Activated T-cell treated with anti-CD3 and anti-CD28 coated beads, Interleukin-2, amount 50 U/mL, for 4 hours (primary cell): Measurements from ENCODE around the gene TGFBR3L. TPM values are rescaled to one million over a fixed set of nuclear protein-coding genes. Genes with fewer than 3 reads are reported as not detected.
"Not testable (repeated sequence)": the region's sequence is repeated elsewhere in the genome, so short reads cannot be mapped to it uniquely, and the experiment has no call there.

ENCODE experiments used
- ATAC-seq, 2 donors: fragments of 200-7000 bp; cut with Tn5 transposase; one replicate each; pipeline ENCODE4 v1.10.0; 2021
- DNase-seq: peaks from one replicate; pipeline ENCODE4 v3.0.0-alpha.2; 2020
- H3K27me3 Mint-ChIP-seq: one replicate; pipeline ENCODE4 v1.8.0; 2021; ENCODE audit warnings: low read depth, mixed read lengths
- H3K36me3 Mint-ChIP-seq: one replicate; pipeline ENCODE4 v1.8.0; 2022; ENCODE audit warnings: mixed read lengths; ENCODE audit not compliant: insufficient read depth
- H3K4me1 Mint-ChIP-seq: one replicate; pipeline ENCODE4 v1.8.0; 2021; ENCODE audit warnings: low read depth, mixed read lengths
- H3K4me3 Mint-ChIP-seq: one replicate; pipeline ENCODE4 v1.8.0; 2021; ENCODE audit warnings: mild to moderate bottlenecking, moderate library complexity, mixed read lengths
- H3K9me3 Mint-ChIP-seq: one replicate; pipeline ENCODE4 v1.8.0; 2021; ENCODE audit warnings: mixed read lengths
- total RNA-seq, 3 donors: library from RNA; stranded (reverse); gene quantifications; one replicate each; pipeline ENCODE4 v1.2.1, GENCODE V29; 2021

Gene TGFBR3L
- total RNA-seq, 3 donors from 2014 or later, result 0.74 to 2.4 (median 1.4) TPM

DNA sequence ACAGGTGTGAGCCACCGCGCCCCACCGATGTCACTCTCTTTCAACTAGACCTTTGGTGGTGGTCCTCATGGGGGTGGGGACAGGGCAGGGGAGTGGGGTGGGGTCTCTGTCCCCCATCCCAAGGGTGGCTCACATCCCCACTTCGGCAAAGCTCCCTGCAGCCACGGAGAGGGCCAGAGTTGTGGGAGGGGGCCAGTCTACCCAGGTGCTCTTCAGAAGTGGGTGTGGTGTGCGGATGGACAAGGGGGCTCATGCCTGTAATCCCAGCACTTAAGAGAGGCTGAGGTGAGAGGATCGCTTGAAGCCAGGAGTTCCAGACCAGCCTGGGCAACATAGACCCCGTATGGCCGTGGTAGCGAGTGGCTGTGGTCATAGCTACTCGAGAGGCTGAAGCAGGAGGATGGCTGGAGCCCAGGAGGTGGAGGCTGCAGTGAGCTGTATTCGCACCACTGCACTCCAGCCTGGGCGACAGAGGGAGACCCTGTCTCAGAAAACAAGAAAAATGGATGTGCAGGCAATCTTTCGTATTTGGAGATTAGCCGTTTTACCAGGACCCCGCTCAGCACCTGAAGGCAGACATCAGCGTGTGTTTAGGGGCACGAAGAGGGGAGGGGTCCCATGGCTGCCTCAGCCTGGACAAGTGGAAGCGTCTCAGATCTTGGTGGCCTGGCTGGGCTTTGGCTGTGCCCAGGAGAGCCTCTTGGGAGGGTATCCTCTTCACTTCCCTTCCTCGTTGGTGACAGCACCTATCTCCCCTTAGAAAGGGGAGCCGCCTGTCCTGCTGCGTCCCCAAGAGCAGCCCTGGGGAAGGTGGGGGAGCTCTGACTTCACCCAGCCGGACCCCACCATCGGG is 846 bp downstream of the TGFBR3L start:
- Mint-ChIP-seq H3K4me1 (peaks cover 22% of the 10 kb centered on the region), H3K9me3 (no peaks in the 10 kb centered on the region), H3K4me3 (peak overlapping the region; percentile 50), H3K36me3 (peaks cover 14% of the 10 kb centered on the region), H3K27me3 (peaks cover 36% of the 10 kb centered on the region)
- no peak for ATAC-seq
- no peak for DNase-seq

GRCh38 chr19:7916103-7916954 is 1.7 kb downstream of the TGFBR3L start:
- peaks cover 27% of the 10 kb centered on the region for H3K4me1 Mint-ChIP-seq
- H3K27me3 Mint-ChIP-seq, result peaks cover 36% of the 10 kb centered on the region
- ATAC-seq (peak; percentile 23 to 26), DNase-seq (no peak)
- peak overlapping the region; percentile 50 for H3K4me3 Mint-ChIP-seq
- no peaks in the 10 kb centered on the region for H3K9me3 Mint-ChIP-seq
- peaks cover 8% of the 10 kb centered on the region for H3K36me3 Mint-ChIP-seq

DNA sequence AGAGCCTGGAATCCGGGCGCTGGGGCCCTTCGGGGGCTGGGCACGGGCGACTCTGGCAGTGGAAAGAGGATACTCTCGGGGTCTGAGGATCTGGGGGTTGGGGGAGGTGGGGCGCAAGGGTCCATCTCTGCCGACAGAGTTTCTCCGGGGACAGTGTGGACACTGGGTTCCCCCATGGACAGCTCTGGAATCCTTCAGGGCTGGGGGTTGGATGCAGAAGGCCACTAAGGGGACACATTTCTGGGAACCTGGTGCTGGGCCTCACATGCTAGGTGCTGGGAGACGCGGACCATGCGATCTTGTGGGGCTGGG is 2.3 kb downstream of the TGFBR3L start:
- ATAC-seq (no peak), DNase-seq (no peak)
- H3K9me3 Mint-ChIP-seq, result no peaks in the 10 kb centered on the region
- peaks cover 33% of the 10 kb centered on the region for H3K4me1 Mint-ChIP-seq
- H3K27me3 Mint-ChIP-seq, result peaks cover 36% of the 10 kb centered on the region
- H3K36me3 Mint-ChIP-seq, result peaks cover 6% of the 10 kb centered on the region
- H3K4me3 Mint-ChIP-seq, result peak overlapping the region; percentile 69

DNA sequence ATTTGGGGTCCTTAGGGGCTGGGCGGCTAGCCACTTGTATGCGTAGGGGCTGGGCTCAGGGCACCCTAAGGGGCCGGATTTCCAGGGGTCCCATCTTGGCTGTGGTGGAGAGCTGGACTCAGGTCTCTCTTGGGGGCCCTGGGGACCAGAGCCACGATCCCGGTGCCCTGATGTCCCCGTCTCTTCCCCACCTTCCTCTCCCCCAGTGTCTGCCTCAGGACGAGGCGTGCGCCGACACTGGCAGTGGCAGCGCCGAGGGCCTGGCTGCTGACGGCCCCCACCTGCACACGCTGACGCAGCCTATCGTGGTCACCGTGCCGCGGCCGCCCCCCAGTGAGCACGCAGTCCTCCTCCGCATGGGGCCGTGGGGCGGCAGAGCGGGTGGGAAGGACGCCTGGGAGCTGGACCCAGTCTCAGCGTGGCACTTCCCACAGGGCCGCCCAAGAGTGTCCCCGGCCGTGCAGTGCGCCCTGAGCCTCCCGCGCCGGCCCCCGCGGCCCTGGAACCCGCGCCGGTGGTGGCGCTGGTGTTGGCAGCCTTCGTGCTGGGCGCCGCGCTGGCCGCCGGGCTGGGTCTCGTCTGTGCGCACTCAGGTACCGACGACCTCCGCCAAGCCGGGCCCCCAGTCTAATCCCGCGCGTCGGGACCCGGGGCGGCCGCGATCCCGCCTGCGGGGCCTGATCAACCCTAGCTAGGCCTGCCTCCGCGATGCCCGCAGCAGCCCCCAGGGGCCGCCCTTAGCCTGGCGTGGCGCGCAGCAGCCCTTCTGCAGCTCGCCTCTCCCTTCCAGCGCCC is 2.8 kb downstream of the TGFBR3L start:
- peaks cover 35% of the 10 kb centered on the region for H3K4me1 Mint-ChIP-seq
- H3K36me3 Mint-ChIP-seq, result peaks cover 4% of the 10 kb centered on the region
- H3K4me3 Mint-ChIP-seq, result peak overlapping the region; percentile 69
- no peaks in the 10 kb centered on the region for H3K9me3 Mint-ChIP-seq
- ATAC-seq (peak; percentile 32 to 38), DNase-seq (peak; percentile 47)
- H3K27me3 Mint-ChIP-seq, result peaks cover 36% of the 10 kb centered on the region

GRCh38 chr19:7918062-7918614 is 3.5 kb downstream of the TGFBR3L start:
- not testable (repeated sequence) for H3K36me3 Mint-ChIP-seq, ATAC-seq, DNase-seq, H3K9me3 Mint-ChIP-seq
- peaks cover 36% of the 10 kb centered on the region for H3K27me3 Mint-ChIP-seq
- H3K4me1 Mint-ChIP-seq, result peaks cover 38% of the 10 kb centered on the region
- H3K4me3 Mint-ChIP-seq, result peak overlapping the region; percentile 24

DNA sequence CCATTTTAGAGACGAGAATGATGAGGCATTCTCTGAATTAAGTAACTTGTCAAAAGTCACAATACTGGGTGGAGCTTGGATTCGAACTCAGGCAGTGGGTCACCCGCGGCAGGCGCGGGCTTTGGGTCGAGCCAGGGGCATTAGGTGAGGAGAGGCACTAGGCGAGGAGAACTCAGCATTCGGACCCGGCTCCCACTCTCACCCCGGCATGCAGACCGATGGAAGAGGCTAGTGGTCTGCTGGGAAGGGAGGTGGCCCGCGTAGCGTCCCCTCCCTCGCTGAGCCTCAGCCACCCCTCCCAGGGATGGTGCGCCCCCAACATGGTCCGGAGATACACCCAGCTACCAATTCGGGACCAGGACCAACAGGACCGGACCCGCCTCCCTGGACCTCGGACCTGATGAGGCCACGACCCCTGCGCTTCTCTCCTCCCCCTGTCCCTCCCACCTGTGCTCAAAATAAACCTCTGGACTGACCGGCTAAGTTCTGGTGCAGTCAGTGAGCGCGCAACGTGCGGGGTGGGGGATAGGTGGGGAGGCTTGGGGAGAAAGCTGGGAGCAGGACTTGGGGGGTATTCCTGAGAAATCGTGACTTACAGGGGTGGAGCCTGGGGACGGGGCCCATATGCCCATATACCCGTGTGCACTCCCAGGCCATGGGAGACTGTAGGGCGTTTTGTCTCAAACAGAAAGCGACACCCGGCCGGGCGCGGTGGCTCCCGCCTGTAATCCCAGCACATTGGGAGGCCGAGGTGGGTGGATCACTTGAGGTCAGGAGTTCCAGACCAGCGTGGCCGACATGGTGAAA is 4.2 kb downstream of the TGFBR3L start:
- H3K36me3 Mint-ChIP-seq, result no peaks in the 10 kb centered on the region
- no peak for ATAC-seq
- peaks cover 39% of the 10 kb centered on the region for H3K4me1 Mint-ChIP-seq
- H3K4me3 Mint-ChIP-seq, result no peak overlapping the region
- peaks cover 36% of the 10 kb centered on the region for H3K27me3 Mint-ChIP-seq
- DNase-seq, result no peak
- no peaks in the 10 kb centered on the region for H3K9me3 Mint-ChIP-seq

DNA sequence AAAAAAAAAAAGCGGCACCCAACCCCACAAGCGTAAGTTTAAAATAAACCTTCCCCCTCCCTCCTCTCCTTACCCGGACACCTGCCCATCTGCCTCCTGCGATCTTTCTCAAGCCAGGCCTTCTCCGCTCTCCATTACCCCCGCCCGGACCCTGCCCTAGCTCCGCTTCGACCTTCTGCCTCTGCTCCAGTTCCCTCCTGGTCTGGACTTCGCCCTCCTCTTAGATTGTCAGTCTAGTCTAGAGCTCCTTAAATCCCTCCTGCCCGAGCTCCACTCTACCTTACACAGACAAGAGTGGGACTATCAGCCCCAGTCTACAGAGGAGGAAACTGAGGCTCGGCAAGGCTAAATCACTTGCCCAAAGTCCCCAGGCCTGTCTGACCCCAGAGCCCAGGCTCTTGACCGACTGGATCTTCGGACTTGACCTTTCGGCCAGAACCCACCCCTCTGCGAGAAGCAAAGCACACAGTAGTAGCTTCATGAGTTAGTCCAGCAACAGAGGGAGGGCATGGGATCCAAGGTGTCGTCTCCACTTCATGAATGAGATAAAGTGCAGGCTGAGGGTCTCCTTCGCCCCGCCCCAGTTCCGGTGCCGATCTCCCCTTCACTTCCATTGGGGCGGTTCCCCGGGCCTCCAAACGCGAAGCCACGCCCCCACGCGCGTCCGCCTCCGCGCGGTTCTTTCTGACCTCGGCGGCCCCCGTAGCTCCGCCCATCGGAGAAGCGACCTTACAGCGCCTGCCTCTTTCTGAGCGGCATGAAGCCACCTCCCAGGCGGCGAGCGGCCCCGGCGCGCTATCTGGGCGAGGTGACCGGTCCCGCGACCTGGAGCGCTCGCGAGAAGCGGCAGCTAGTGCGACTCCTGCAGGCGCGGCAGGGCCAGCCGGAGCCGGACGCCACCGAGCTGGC is 5.2 kb downstream of the TGFBR3L start, which contains the start of gene SNAPC2:
Gene SNAPC2 (plus strand): TSS at position 729 of the 909 bp plus-strand sequence. CDS start 29 bp downstream, at position 758.
- peak; percentile 70 to 72 for ATAC-seq
- H3K4me3 Mint-ChIP-seq, result peak within 1 kb of the TSS; percentile 86
- peaks cover 42% of the 10 kb centered on the region for H3K4me1 Mint-ChIP-seq
- no peaks in the 10 kb centered on the region for H3K9me3 Mint-ChIP-seq
- H3K27me3 Mint-ChIP-seq, result peaks cover 30% of the 10 kb centered on the region
- no peaks in the 10 kb centered on the region for H3K36me3 Mint-ChIP-seq
- DNase-seq, result peak; percentile 96

DNA sequence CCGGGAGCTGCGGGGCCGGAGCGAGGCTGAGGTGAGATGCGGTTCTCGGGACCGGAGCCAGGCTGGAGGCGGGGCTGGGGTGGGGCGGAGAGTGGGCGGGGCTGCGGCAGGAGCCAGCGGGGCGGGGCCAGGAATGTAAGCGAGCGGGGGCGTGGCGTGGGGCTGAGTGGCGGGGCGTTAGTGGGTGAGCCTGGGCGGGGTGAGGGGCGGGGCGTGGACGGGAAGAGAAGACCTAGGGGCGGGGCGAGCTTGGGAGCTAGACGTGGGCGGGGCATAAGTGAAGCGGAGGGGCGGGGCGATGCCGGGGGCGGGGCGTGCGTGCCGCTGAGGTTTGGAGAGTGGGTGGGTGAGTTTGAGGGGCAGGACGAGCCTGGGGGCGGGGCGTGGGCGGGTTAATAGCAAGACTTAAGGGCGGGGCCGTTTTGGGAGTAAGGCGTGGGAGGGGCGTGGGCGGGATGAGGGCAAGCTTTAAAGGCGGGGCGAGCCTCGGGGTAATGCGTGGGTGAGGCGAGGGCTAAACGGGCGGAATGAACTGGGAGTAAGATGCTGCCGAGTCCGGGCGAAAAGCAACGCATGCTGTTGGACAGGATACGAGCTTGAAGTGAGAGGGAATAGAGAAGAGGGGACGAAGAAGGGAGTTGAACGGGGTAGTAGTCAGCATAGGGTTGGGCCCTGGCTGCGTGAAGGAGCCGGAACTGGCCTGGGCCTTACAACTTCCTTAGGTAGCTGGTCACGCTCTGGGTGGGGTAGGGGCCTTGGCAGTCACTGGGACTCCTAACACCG is 6.1 kb downstream of the TGFBR3L start:
- H3K4me3 Mint-ChIP-seq, result peak overlapping the region; percentile 86
- H3K9me3 Mint-ChIP-seq, result no peaks in the 10 kb centered on the region
- peaks cover 38% of the 10 kb centered on the region for H3K4me1 Mint-ChIP-seq
- H3K27me3 Mint-ChIP-seq, result peaks cover 21% of the 10 kb centered on the region
- ATAC-seq (peak; percentile 50 to 55), DNase-seq (peak; percentile 100)
- no peaks in the 10 kb centered on the region for H3K36me3 Mint-ChIP-seq

- peak overlapping the region; percentile 86 for H3K4me3 Mint-ChIP-seq
These were observed 6.8 kb downstream of the TGFBR3L start for GRCh38 chr19:7921302-7921966.

DNA sequence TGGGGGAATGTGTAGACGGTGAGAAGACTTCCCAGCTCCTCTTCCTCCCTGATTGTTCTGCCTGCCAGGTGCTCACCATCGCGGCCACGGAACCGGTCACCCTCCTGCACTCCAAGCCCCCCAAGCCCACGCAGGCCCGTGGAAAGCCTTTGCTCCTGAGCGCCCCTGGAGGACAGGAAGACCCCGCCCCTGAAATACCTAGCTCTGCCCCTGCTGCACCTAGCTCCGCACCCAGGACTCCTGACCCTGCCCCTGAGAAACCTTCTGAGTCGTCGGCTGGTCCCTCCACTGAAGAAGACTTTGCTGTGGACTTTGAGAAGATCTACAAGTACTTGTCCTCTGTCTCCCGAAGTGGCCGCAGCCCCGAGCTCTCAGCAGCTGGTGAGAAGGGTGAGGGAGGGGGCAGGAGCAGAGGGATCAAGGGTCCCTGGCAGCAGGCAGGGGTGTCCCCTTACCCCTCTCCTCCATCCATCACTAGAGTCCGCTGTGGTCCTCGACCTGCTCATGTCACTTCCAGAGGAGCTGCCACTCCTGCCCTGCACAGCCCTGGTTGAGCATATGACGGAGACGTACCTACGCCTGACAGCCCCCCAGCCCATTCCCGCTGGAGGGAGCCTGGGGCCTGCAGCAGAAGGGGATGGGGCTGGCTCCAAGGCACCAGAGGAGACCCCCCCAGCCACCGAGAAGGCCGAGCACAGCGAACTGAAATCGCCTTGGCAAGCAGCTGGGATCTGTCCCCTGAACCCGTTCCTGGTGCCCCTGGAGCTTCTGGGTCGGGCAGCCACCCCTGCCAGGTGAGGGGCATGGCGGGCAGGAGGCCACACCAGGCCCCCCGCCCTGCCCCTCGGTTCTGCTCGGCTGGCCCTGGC is 7.6 kb downstream of the TGFBR3L start:
- H3K4me1 Mint-ChIP-seq, result peaks cover 36% of the 10 kb centered on the region
- no peaks in the 10 kb centered on the region for H3K36me3 Mint-ChIP-seq
- no peak overlapping the region for H3K4me3 Mint-ChIP-seq
- no peak for ATAC-seq
- peaks cover 14% of the 10 kb centered on the region for H3K27me3 Mint-ChIP-seq
- DNase-seq, result no peak
- no peaks in the 10 kb centered on the region for H3K9me3 Mint-ChIP-seq

More at GRCh38 chr19:7921302-7921966, 6.8 kb downstream of the TGFBR3L start:
- Mint-ChIP-seq H3K36me3 (no peaks in the 10 kb centered on the region), H3K27me3 (peaks cover 18% of the 10 kb centered on the region), H3K4me1 (peaks cover 38% of the 10 kb centered on the region), H3K9me3 (no peaks in the 10 kb centered on the region)
- DNase-seq (no peak), ATAC-seq (no peak)

- H3K9me3 Mint-ChIP-seq, result no peaks in the 10 kb centered on the region
- H3K4me3 Mint-ChIP-seq, result no peak overlapping the region
- DNase-seq (no peak), ATAC-seq (no peak)
- H3K36me3 Mint-ChIP-seq, result no peaks in the 10 kb centered on the region
- peaks cover 36% of the 10 kb centered on the region for H3K4me1 Mint-ChIP-seq
- peaks cover 13% of the 10 kb centered on the region for H3K27me3 Mint-ChIP-seq
These were observed 8.2 kb downstream of the TGFBR3L start for GRCh38 chr19:7922836-7923195.
